GM19239 (cell line): Measurements from ENCODE around the gene E2F1.
"Not testable (repeated sequence)": the region's sequence is repeated elsewhere in the genome, so short reads cannot be mapped to it uniquely, and the experiment has no call there.

Source experiments
- DNase-seq: peaks from one replicate; pipeline ENCODE4 v3.0.0; 2011; ENCODE audit warnings: low spot score; ENCODE audit not compliant: insufficient read length
- FAIRE-seq: peaks from 2 replicates; lab custom pipeline; 2011; peaks lifted over from hg19 to GRCh38; lab: Jason Lieb, UNC

E2F1 gene

DNA sequence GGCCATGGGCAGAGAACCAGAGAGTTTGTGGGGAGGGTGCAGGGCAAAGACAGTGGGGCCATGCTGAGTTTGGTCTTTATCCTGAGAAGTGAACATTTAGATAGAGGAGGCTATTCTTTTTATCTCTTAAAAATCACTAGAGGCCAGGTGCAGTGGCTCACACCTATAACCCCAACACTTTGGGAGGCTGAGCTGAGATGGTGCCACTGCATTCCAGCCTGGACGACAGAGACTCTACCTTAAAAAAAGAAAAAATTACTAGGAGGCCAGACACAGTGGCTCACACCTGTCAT is 25.2 kb upstream of the E2F1 start:
- no peak for FAIRE-seq
- DNase-seq, result no peak

DNA sequence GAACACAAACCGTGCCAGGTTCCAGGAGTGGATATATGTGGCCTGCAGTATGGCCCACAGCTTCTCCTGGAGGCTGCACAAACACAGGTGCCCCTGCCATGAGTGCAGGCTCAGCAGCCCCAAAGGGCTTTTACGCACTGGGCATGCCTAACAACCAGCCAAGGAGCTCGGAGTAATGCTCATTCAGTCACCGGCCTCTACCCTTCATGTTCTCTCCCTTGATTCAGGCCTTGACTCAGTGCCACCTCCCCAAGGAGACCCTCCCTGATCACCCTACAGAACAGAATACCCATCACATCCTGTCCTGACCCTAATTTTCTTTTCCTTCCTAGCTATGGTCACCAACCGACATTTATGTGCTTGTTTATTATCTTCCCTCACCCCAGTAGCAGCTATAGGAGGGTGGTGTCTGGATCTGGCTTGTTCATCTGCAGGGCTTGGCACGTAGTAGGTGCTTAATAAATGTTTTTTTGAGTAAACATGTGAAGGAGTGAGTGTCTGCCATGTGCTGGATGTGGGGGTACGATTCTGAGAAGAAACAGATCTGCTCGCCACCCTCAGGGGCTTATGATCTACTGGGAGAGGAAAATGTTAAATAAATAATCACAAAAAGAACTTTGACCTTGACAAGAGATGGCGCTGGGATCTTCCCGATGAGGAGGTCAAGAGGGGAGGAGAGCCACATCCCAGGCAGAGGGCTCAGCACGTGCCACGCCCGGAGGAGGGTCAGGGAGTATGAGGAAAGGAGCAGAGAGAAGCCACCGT is 24.7 kb upstream of the E2F1 start:
- FAIRE-seq, result no peak
- DNase-seq, result no peak

DNA sequence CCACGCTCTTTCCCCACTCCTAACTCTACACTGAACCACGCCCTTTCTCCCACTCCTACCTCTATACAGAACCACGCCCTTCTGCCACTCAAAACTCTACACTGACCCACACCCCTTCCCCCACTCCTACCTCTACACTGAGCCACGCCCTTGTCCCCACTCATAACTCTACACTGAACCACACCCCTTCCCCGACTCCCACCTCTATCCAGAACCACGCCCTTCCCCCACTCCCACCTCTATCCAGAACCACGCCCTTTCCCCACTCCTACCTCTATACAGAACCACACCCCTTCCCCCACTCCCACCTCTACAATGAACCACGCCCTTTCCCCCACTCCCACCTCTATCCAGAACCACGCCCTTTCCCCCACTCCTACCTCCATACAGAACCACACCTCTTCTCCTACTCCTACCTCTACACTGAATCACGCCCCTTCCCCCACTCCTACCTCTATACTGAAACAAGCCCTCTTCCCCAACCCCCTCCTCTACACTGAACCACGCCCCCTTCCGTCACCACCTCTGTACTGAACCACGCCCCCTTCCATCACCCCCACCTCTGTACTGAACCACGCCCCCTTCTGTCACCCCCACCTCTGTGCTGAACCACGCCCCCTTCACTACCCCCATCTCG is 23.8 kb upstream of the E2F1 start:
- FAIRE-seq, result no peak
- no peak for DNase-seq

DNA sequence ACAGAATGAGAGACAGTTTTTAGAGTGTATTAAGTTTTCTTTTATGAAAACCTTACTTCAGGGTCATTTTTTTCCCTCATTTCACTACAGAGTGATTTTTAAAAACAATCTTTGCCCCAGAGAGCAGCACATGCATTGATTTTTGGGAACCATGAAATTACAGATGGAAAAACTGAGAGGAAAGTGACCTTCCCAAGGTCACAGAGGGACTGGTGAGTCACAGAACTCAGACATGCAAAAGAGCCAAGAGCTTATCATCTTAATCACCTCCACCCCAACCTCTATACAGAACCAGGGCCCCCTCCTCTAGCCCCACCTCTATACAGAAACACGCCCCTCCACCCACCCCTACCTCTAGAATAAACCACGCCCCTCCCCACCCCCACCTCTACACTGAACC is 23.2 kb upstream of the E2F1 start:
- FAIRE-seq, result no peak
- no peak for DNase-seq

DNA sequence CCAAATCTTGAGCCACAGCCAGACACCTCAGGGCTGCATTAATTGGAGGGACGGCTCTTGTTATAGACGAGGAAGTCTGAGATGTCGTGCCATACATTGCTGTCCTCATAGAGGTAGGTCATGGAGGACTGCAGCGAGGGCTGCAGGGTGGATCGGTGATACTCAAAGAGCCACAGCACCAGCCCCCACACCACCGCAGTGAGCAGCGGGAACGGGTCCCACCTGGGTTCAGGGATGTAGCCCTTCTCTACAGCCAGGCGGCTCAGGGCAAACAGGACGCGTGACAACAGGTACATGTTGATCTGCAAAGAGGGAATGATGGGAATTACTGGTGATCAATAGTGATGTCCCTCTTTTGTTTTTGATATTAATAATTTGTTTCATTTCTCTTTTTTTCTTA is 21.5 kb upstream of the E2F1 start:
- DNase-seq (no peak), FAIRE-seq (no peak)

DNA sequence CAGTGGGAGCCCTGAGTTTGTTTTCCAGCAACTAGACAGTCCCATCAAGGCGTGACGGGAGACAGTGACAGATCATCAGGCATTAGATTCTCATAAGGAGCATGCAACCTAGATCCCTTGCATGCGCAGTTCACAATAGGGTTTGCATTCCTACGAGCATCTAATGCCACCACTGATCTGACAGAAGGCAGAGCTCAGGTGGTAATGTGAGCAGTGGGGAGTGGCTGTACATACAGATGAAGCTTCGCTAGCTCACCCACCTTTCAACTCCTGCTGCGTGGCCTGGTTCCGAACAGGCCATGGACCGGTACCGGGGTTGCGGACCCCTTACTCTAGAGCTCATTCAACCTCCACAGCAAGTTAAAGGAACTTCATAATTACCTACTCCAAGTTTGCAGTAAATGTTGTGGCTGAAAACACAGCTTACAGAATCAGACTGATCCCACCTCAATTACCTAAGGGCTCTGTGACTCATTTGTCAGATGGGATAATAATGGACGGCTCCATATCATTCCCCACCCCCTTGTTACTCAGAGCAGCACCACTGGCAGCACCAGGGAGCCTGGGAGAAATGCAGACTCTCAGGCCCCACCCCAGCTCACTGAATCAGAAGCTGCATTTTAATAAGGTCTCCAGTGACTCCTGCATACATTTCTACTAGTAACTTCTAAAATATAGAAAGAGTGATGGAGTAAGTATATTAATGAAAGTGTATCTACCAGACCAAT is 18.2 kb upstream of the E2F1 start:
- DNase-seq, result no peak
- FAIRE-seq, result no peak

DNA sequence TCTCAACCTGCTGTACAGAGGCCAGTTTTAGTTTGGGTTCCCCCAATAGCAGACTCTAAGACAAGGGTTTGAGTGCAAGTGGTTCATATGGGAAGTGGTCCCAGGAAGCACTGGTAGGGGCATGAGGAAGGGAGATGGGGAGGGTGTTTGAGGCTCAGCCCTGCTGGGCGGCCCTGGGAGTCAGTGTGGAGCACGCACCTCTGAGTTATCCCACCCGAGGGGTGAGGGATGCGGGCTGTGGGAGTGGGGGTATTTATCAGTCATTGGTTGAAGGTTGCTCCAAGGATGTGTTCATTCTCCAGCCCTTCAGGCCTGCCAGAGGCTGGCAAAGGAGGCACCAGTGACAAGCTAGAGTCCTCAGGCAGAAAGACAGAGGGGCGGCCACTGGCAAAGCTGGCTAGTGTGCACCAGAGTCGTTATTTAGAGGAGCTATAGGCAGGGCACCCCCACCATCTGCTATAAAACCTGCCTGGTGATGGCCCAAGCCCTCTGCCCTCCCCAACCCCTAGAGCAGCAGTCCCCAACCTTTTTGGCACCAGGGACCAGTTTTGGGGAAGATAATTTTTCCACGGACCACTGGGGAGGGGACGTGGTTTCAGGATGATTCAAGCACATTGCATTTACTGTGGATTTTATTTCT is 17.4 kb upstream of the E2F1 start:
- DNase-seq, result no peak
- FAIRE-seq, result no peak

DNA sequence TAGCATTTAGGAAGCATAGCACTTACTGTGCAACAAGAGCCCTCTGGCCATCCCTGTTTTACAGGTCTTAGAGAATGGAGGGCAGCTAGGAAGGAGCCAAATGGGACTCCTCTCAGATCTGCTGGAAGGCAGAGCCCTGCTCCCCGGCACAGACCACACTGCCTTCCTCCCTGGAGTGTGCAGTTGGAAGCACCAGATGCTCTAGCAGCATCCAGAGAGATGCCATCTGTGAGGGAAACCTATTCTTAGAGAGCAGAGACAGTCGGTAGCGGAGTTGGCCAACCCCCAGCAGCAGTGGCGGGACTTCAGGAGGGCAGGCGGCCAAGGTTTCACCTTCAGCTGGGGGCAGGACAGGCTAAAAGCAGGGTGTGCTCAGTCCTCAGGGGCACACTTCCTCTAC is 16.7 kb upstream of the E2F1 start:
- no peak for DNase-seq

DNA sequence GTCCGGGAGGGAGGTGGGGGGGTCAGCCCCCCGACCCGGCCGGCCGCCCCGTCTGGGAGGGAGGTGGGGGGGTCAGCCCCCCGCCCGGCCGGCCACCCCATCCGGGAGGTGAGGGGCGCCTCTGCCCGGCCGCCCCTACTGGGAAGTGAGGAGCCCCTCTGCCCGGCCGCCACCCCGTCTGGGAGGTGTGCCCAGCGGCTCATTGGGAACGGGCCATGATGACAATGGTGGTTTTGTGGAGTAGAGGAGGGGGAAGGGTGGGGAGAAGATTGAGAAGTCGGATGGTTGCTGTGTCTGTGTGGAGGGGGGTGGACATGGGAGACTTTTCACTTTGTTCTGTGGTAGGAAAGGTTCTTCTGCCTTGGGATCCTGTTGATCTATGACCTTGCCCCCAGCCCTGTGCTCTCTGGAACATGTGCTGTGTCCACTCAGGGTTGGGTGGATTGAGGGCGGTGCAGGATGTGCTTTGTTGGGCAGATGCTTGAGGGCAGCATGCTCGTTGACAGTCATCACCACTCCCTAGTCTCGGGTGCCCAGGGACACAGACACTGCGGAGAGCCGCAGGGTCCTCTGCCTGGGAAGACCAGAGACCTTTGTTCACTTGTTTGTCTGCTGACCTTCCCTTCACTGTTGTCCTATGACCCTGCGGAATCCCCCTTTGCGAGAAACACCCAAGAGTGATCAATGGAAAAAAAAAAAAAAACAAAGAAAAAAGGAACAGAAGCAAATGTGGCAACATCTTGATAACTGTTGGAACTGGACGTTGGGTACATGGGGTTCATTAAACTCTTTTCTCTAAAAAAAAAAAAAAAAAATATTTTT is 15.7 kb upstream of the E2F1 start:
- no peak for FAIRE-seq
- no peak for DNase-seq

More for the DNA sequence above, 16.7 kb upstream of the E2F1 start:
- no peak for FAIRE-seq

DNA sequence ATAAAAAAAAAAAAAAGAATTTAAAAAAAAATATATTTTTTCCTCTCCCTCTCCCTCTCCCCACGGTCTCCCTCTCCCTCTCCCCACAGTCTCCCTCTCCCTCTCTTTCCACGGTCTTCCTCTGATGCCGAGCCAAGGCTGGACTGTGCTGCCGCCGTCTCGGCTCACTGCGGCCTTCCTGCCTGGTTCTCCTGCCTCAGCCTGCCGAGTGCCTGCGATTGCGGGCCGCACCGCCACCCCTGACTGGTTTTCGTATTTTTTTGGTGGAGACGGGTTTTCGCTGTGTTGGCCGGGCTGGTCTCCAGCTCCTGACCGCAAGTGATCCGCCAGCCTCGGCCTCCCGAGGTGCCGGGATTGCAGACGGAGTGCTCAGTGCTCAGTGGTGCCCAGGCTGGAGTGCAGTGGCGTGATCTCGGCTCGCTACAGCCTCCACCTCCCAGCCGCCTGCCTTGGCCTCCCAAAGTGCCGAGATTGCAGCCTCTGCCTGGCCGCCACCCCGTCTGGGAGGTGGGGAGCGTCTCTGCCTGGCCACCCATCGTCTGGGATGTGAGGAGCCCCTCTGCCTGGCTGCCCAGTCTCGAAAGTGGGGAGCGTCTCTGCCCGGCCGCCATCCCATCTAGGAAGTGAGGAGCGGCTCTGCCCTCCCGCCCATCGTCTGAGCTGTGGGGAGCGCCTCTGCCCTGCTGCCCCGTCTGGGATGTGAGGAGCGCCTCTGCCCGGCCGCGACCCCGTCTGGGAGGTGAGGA is 14.7 kb upstream of the E2F1 start:
- not testable (repeated sequence) for FAIRE-seq, DNase-seq

DNA sequence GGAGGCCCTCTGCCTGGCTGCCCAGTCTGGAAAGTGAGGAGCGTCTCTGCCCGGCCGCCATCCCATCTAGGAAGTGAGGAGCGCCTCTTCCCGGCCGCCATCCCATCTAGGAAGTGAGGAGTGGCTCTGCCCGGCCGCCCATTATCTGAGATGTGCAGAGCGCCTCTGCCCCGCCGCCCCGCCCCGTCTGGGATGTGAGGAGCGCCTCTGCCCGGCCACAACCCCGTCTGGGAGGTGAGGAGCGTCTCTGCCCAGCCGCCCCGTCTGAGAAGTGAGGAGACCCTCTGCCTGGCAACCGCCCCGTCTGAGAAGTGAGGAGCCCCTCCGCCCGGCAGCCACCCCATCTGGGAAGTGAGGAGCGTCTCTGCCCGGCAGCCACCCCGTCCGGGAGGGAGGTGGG is 12.8 kb upstream of the E2F1 start:
- DNase-seq, FAIRE-seq: not testable (repeated sequence)

DNA sequence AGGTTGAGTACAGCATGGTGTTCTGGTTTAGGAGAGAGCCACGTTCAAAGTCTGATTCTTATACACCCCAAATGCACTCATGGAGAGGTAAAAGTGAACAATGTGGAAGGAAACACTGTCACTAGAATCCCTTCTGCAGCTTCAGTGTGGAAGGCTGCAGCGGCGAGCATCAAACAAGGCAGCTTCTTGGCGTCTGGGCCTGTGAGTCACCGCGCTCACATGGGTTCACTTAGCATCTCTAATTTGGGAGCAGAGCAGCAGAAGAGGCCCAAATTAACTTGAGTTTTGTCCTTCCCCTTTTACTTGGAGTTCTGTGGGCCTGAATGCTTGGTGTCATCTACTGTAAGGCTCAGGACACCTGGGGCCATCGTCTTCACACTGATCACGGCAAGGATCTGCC is 10.9 kb upstream of the E2F1 start:
- no peak for DNase-seq
- no peak for FAIRE-seq

DNA sequence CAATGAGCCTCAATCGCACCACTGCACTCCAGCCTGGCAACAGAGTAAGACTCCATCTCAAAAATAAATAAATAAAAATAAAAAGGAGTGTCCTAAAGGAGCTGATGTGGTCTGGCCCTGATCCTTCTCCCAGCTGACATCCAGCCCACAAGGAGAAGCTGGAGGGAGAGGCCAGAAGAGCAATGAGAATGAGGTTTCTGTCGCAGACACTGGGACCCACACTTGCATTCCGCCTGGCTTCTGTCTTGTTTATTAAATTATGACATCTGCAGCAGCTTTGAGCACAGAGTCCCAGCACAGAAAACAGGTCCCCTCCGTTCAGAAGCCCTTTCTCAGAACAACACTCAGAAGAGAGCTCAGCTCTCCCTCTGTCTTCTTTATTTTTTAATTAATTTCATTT is 10.3 kb upstream of the E2F1 start:
- FAIRE-seq, result no peak

DNA sequence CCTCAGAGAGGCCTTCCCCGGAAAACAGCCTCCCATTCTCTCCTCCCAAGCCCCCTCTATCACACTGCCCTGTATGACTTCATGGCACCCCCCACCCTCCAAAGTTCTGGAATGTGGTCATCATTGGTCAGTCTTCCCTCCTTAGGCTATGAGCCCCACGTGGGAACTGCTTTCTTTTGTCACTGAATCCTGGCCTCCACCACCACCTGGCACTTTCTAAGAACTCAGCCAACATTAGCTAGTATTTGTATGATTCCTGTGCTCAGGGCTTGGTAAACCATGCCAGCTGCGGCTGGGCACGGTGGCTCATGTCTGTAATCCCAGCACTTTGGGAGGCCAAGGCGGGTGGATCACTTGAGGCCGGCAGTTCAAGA is 8.4 kb upstream of the E2F1 start:
- DNase-seq (no peak), FAIRE-seq (no peak)

More for the DNA sequence above, 10.3 kb upstream of the E2F1 start:
- DNase-seq, result no peak

DNA sequence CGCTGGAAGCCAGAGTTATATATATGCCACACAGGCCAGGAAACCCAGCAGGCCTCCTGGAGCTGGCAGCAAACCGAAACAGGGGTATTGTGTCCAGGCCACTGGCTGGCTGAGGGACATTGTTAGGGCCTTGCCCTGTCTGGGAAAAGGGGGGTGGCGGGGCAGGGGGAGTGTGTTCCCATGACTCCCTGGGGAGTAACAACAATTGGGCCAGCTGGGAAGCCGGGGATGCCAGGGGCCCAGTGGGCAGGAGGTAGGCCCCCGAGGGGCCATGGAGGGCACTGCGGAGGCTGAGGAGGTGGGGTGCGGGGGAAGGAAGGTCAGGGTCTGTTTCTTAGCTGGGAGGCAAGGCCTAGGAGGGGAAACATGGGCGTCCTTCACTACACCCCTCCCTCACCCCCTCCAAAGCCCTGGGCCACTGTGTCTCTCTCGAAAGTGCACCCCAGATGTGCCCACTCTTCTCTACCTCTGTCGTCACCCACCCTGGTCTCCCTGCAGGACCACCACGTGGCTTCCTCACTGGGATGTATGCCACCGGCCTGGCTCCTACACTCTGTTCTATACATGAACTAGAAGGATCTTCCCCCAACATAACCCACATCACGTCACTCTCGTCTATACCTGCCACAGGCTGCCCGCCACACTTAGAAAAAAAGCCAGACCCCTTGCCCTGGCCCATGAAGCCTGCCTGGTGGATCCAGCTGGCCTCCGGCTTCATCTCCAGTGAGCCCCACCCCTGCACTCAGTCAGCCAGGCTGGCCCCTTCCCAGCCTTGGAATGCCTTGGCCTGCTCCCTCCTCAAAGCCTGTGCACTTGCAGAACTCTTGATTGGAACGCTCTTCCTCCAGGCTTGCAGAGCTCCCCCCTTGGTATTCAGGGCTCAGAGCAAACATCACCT is 7.8 kb upstream of the E2F1 start:
- FAIRE-seq (no peak), DNase-seq (no peak)

DNA sequence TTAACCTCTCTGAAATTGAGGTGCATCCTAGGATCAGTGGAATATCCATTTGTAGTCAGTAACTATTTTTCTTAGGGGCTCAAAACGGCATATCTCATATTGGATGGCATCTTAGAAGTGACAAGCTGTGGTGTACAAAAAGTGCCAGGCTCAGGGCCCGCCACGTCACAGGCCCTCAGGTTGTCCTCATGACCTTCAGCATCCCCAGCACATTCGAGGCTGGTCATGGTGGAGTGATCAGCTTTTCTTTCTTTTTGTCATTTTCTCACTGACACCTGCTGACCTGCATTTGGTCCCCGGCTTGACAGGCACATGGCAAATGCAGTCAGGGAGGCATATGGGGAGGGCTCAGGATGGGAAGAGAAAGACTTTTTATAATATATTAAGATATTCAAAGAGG is 7.1 kb upstream of the E2F1 start:
- DNase-seq (no peak), FAIRE-seq (no peak)

DNA sequence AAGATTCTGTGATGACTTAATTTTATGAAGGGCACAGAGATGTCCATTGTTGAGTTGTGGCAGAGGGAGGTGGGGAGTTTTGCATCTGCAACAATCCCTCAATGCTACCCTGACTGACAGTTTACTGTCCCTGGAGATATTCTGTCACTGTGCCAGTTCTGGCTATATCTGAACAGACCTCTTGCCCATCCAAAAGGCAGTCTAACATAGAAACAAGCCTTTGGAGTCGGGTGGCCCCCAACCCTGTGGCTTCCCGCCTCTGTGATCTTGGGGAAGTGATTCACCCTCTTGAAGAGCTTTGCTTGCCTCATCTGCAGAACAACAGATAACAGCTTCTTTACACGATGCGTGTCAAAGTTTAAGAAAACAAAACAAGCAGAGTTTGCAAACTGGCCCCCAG is 3.8 kb upstream of the E2F1 start:
- DNase-seq, result no peak
- FAIRE-seq, result no peak

DNA sequence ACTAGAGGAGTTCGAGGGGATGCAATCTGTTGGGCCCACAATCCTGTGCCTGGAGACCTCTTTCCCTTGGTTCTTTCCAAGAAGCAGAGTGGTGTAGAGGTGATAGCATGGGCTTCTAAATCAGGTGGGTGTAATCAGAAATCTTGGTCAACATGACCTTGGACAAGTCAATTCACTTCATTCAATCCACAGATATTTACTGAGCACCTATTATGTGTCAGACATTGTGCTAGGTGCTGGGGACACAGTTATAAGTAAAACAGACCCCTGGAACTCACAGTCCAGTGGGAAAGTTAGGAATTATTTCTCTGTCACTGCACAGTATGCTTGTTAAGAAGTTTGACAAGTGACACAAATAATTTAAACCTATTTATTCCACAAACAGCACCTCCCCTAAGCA is 3.3 kb upstream of the E2F1 start:
- FAIRE-seq, result no peak
- no peak for DNase-seq
